OCI-LY3 (cell line): Measurements from ENCODE around the gene IFT27.
"Not testable (repeated sequence)": the region's sequence is repeated elsewhere in the genome, so short reads cannot be mapped to it uniquely, and the experiment has no call there.

Experiments used
- H2AFZ ChIP-seq: fragments of 200-600, 300-600 bp; shearing (Covaris generic); 2 replicates; pipeline ENCODE4 v1.6.0; 2014; ENCODE audit warnings: antibody characterized with exemption, low read depth, low read length
- H3K27ac ChIP-seq: fragments of 200-600, 300-600 bp; sonication (generic); 2 replicates; pipeline ENCODE4 v1.5.1; 2014; ENCODE audit warnings: mild to moderate bottlenecking, low read length, moderate library complexity, mixed read lengths
- H3K27me3 ChIP-seq: fragments of 200-600, 300-600 bp; sonication (generic); 2 replicates; pipeline ENCODE4 v1.6.1; 2014; ENCODE audit warnings: low read depth, low read length, mixed read lengths
- H3K36me3 ChIP-seq: fragments of 200-600, 300-600 bp; sonication (generic); replicated peaks from 2 replicates; pipeline ENCODE3; 2014; ENCODE audit warnings: low read depth, low read length, mixed read lengths
- H3K4me1 ChIP-seq: fragments of 300-600, 200-600 bp; sonication (generic); 2 replicates; pipeline ENCODE4 v1.6.1; 2014; ENCODE audit warnings: low read length, mixed read lengths
- H3K4me2 ChIP-seq: fragments of 200-600, 300-600 bp; sonication (generic); 2 replicates; pipeline ENCODE4 v1.6.1; 2014; ENCODE audit warnings: low read length, mixed read lengths
- H3K4me3 ChIP-seq: fragments of 300-600, 200-600 bp; sonication (generic); 2 replicates; pipeline ENCODE4 v1.5.1; 2014; ENCODE audit warnings: antibody characterized with exemption, mild to moderate bottlenecking, low read length, moderate library complexity
- H3K79me2 ChIP-seq: fragments of 300-600, 200-600 bp; shearing (Covaris generic); 2 replicates; pipeline ENCODE4 v1.6.1; 2014; ENCODE audit warnings: mild to moderate bottlenecking, low read length, mixed read lengths
- H3K9ac ChIP-seq: fragments of 300-600, 200-600 bp; shearing (Covaris generic); 2 replicates; pipeline ENCODE4 v1.6.0; 2014; ENCODE audit warnings: mild to moderate bottlenecking, low read length, moderate library complexity
- H3K9me3 ChIP-seq: fragments of 200-600, 300-600 bp; shearing (Covaris generic); 2 replicates; pipeline ENCODE4 v1.6.1; 2014; ENCODE audit warnings: low read length, mixed read lengths; ENCODE audit not compliant: insufficient read depth
- H4K20me1 ChIP-seq: fragments of 200-600, 300-600 bp; sonication (generic); 2 replicates; pipeline ENCODE4 v1.6.1; 2016; ENCODE audit warnings: low read length, mixed read lengths; ENCODE audit not compliant: insufficient read depth
- CTCF ChIP-seq: fragments of 200-600, 300-600 bp; sonication (generic); IDR thresholded peaks from 2 replicates; pipeline ENCODE4 v1.5.1; 2014; ENCODE audit warnings: antibody characterized with exemption, low read length, low read depth
- EZH2phosphoT487 ChIP-seq: fragments of 200-600 bp; shearing (Covaris generic); IDR thresholded peaks from 2 replicates; pipeline ENCODE4 v1.6.1; 2018; ENCODE audit warnings: antibody characterized with exemption, mixed run types, low read depth

The IFT27 gene

GRCh38 chr22:36733271-36733670 lies 42.6 kb downstream of the IFT27 start:
- no peak overlapping the region for H3K4me3 ChIP-seq
- H3K4me2 ChIP-seq: no peak overlapping the region
- no peaks in the 10 kb centered on the region for H4K20me1 ChIP-seq
- no peaks in the 10 kb centered on the region for H3K79me2 ChIP-seq
- no peaks in the 10 kb centered on the region for H3K36me3 ChIP-seq
- no peak overlapping the region for H3K27ac ChIP-seq
- H3K9ac ChIP-seq: no peak overlapping the region
- no peak overlapping the region for H2AFZ ChIP-seq
- peaks cover 27% of the 10 kb centered on the region for H3K27me3 ChIP-seq
- H3K4me1 ChIP-seq: no peaks in the 10 kb centered on the region
- no peaks in the 10 kb centered on the region for H3K9me3 ChIP-seq
- TF ChIP-seq EZH2phosphoT487 (no peak), CTCF (no peak)

DNA sequence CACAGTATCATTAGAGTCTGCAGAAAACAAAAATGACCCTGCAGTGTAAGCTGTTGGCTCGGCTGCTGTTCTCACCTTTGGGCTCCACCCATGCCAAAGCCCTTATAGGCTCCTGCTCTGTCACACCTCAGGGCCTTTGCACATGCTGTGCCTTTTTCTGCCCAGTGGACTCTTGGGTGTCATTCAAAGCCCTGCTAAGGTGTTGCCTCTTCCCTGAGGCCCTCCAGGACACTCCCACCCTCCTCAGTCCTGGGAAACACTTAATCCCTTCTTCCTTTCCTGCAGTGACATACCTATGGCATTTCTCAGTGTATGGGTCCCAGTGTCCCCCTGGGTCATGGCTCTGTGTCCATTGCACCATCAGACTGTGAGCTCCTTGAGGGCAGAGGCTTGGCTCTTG lies 43.3 kb downstream of the IFT27 start:
- no peak overlapping the region for H3K27ac ChIP-seq
- peaks cover 29% of the 10 kb centered on the region for H3K27me3 ChIP-seq
- no peak overlapping the region for H2AFZ ChIP-seq
- H3K9me3 ChIP-seq: no peaks in the 10 kb centered on the region
- no peak overlapping the region for H3K4me3 ChIP-seq
- TF ChIP-seq CTCF: no peak
- no peak for TF ChIP-seq EZH2phosphoT487
- H3K36me3 ChIP-seq: no peaks in the 10 kb centered on the region
- H3K4me1 ChIP-seq: no peaks in the 10 kb centered on the region
- no peaks in the 10 kb centered on the region for H4K20me1 ChIP-seq
- no peak overlapping the region for H3K4me2 ChIP-seq
- no peaks in the 10 kb centered on the region for H3K79me2 ChIP-seq
- H3K9ac ChIP-seq: no peak overlapping the region

GRCh38 chr22:36731916-36732315 lies 44.0 kb downstream of the IFT27 start:
- peaks cover 34% of the 10 kb centered on the region for H3K27me3 ChIP-seq
- no peaks in the 10 kb centered on the region for H3K79me2 ChIP-seq
- H3K4me1 ChIP-seq: no peaks in the 10 kb centered on the region
- TF ChIP-seq CTCF: no peak
- TF ChIP-seq EZH2phosphoT487: no peak
- no peak overlapping the region for H2AFZ ChIP-seq
- no peak overlapping the region for H3K4me2 ChIP-seq
- no peaks in the 10 kb centered on the region for H3K36me3 ChIP-seq
- no peak overlapping the region for H3K4me3 ChIP-seq
- H3K9ac ChIP-seq: no peak overlapping the region
- no peaks in the 10 kb centered on the region for H3K9me3 ChIP-seq
- no peak overlapping the region for H3K27ac ChIP-seq
- no peaks in the 10 kb centered on the region for H4K20me1 ChIP-seq

- H3K4me3 ChIP-seq, H3K4me1 ChIP-seq, H2AFZ ChIP-seq, H3K4me2 ChIP-seq, H3K27ac ChIP-seq, H3K36me3 ChIP-seq, H3K9ac ChIP-seq, H4K20me1 ChIP-seq, H3K9me3 ChIP-seq, H3K79me2 ChIP-seq: not testable (repeated sequence)
- peaks cover 34% of the 10 kb centered on the region for H3K27me3 ChIP-seq
These were observed 44.6 kb downstream of the IFT27 start for GRCh38 chr22:36731321-36731720.
